ENCODE data around the gene PACC1. TPM values are rescaled to one million over a fixed set of nuclear protein-coding genes. Genes with fewer than 3 reads are reported as not detected.

PACC1 gene
- total RNA-seq, 1 donor from 2014 or later = 43.2 TPM

- H3K27me3 ChIP-seq (ENCODE audit: control insufficient read depth, insufficient read depth, low read length) = no peaks in the 10 kb centered on the region
- H3K36me3 ChIP-seq (ENCODE audit: control insufficient read depth, insufficient read depth, low read length) = no peaks in the 10 kb centered on the region
- no peak for DNase-seq (ENCODE audit: low read depth)
- no peak overlapping the region for H3K4me3 ChIP-seq (ENCODE audit: low read depth, low read length)
- no peak for TF ChIP-seq CTCF (IDR thresholded peaks at IDR 0.05; ENCODE audit: insufficient read depth, low read length, poor library complexity, severe bottlenecking)
Measured at GRCh38 chr1:212430416-212430815, 15.7 kb upstream of the PACC1 start.

GRCh38 chr1:212428496-212428895, 13.8 kb upstream of the PACC1 start:
- Histone ChIP-seq H3K36me3 (ENCODE audit: control insufficient read depth, insufficient read depth, low read length) (no peaks in the 10 kb centered on the region), H3K27me3 (ENCODE audit: control insufficient read depth, insufficient read depth, low read length) (peaks cover 1% of the 10 kb centered on the region), H3K4me3 (ENCODE audit: low read depth, low read length) (no peak overlapping the region)
- no peak for TF ChIP-seq CTCF (IDR thresholded peaks at IDR 0.05; ENCODE audit: insufficient read depth, low read length, poor library complexity, severe bottlenecking)
- DNase-seq (ENCODE audit: low read depth) = no peak

GRCh38 chr1:212423879-212424278, 9.2 kb upstream of the PACC1 start:
- no peaks in the 10 kb centered on the region for H3K36me3 ChIP-seq (ENCODE audit: control insufficient read depth, insufficient read depth, low read length)
- no peak for DNase-seq (ENCODE audit: low read depth)
- H3K27me3 ChIP-seq (ENCODE audit: control insufficient read depth, insufficient read depth, low read length) = peaks cover 2% of the 10 kb centered on the region
- TF ChIP-seq CTCF (IDR thresholded peaks at IDR 0.05; ENCODE audit: insufficient read depth, low read length, poor library complexity, severe bottlenecking) = no peak
- H3K4me3 ChIP-seq (ENCODE audit: low read depth, low read length) = no peak overlapping the region

- no peak for TF ChIP-seq CTCF (IDR thresholded peaks at IDR 0.05; ENCODE audit: insufficient read depth, low read length, poor library complexity, severe bottlenecking)
- H3K36me3 ChIP-seq (ENCODE audit: control insufficient read depth, insufficient read depth, low read length) = no peaks in the 10 kb centered on the region
- DNase-seq (ENCODE audit: low read depth) = no peak
- no peak overlapping the region for H3K4me3 ChIP-seq (ENCODE audit: low read depth, low read length)
- peaks cover 2% of the 10 kb centered on the region for H3K27me3 ChIP-seq (ENCODE audit: control insufficient read depth, insufficient read depth, low read length)
Measured at GRCh38 chr1:212421165-212421564, 6.5 kb upstream of the PACC1 start.

GRCh38 chr1:212415107-212415841, 588 bp upstream of the PACC1 start:
- Histone ChIP-seq H3K4me3 (ENCODE audit: low read depth, low read length) (no peak overlapping the region), H3K27me3 (ENCODE audit: control insufficient read depth, insufficient read depth, low read length) (no peaks in the 10 kb centered on the region), H3K36me3 (ENCODE audit: control insufficient read depth, insufficient read depth, low read length) (no peaks in the 10 kb centered on the region)
- DNase-seq (ENCODE audit: low read depth) = no peak
- no peak for TF ChIP-seq CTCF (IDR thresholded peaks at IDR 0.05; ENCODE audit: insufficient read depth, low read length, poor library complexity, severe bottlenecking)

- no peak for DNase-seq (ENCODE audit: low read depth)
Measured at GRCh38 chr1:212413902-212414327, 771 bp downstream of the PACC1 start.

More at GRCh38 chr1:212413902-212414327, 771 bp downstream of the PACC1 start:
- no peaks in the 10 kb centered on the region for H3K27me3 ChIP-seq (ENCODE audit: control insufficient read depth, insufficient read depth, low read length)
- peak overlapping the region; percentile 84 for H3K4me3 ChIP-seq (ENCODE audit: low read depth, low read length)
- no peaks in the 10 kb centered on the region for H3K36me3 ChIP-seq (ENCODE audit: control insufficient read depth, insufficient read depth, low read length)
- no peak for TF ChIP-seq CTCF (IDR thresholded peaks at IDR 0.05; ENCODE audit: insufficient read depth, low read length, poor library complexity, severe bottlenecking)

All from kidney epithelial cell (primary cell).